ENCODE results near the gene ING3.
"Not testable (repeated sequence)": the region's sequence is repeated elsewhere in the genome, so short reads cannot be mapped to it uniquely, and the experiment has no call there.

Gene ING3

GRCh38 chr7:121005058-121005457 lies 54.5 kb downstream of the ING3 start:
- DNase-seq: not testable (repeated sequence)

GRCh38 chr7:121005996-121006584 lies 55.5 kb downstream of the ING3 start:
- DNase-seq: no peak

- no peak for DNase-seq
Measured at GRCh38 chr7:121006711-121007315, 56.2 kb downstream of the ING3 start.

GRCh38 chr7:121008816-121009215 lies 58.2 kb downstream of the ING3 start:
- no peak for DNase-seq

GRCh38 chr7:121011401-121011800 lies 60.8 kb downstream of the ING3 start:
- no peak for DNase-seq

GRCh38 chr7:121012170-121012874 lies 61.7 kb downstream of the ING3 start:
- DNase-seq: no peak

- no peak for DNase-seq
Measured at GRCh38 chr7:121012919-121013318, 62.3 kb downstream of the ING3 start.

GRCh38 chr7:121015560-121015959 lies 65.0 kb downstream of the ING3 start:
- DNase-seq: no peak

GRCh38 chr7:121016966-121017365 lies 66.4 kb downstream of the ING3 start:
- DNase-seq: no peak

- DNase-seq: no peak
Measured at GRCh38 chr7:121017586-121017985, 67.0 kb downstream of the ING3 start.

- no peak for DNase-seq
Measured at GRCh38 chr7:121019018-121019417, 68.4 kb downstream of the ING3 start.

GRCh38 chr7:121020249-121020988 lies 69.8 kb downstream of the ING3 start:
- no peak for DNase-seq

GRCh38 chr7:121020989-121021969 lies 70.7 kb downstream of the ING3 start:
- DNase-seq: no peak

GRCh38 chr7:121023194-121023593 lies 72.6 kb downstream of the ING3 start:
- DNase-seq: no peak

GRCh38 chr7:121023683-121024511 lies 73.3 kb downstream of the ING3 start:
- DNase-seq: no peak

- DNase-seq: no peak
Measured at GRCh38 chr7:121024611-121025010, 74.0 kb downstream of the ING3 start.

GRCh38 chr7:121026159-121026558 lies 75.6 kb downstream of the ING3 start:
- DNase-seq: no peak

GRCh38 chr7:121026577-121027111 lies 76.1 kb downstream of the ING3 start:
- DNase-seq: no peak

Data from DMS153 (cell line).